GM23338 (cell line): ENCODE data around the gene JARID2. TPM values are rescaled to one million over a fixed set of nuclear protein-coding genes. Genes with fewer than 3 reads are reported as not detected.

Experiments
- ATAC-seq: fragments of 200-7000 bp; cut with Tn5 transposase; 3 replicates; pipeline ENCODE4 v1.9.1; 2020
- DNase-seq: peaks from one replicate; pipeline ENCODE4 v3.0.0-alpha.2; 2015; ENCODE audit warnings: low spot score
- H2AFZ ChIP-seq: fragments of 200-600 bp; sonication (generic); 2 replicates; pipeline ENCODE4 v1.8.0; 2016; ENCODE audit warnings: antibody characterized with exemption, mild to moderate bottlenecking, moderate library complexity
- H3F3A ChIP-seq: fragments of 200-600 bp; sonication (generic); replicated peaks from 2 replicates; pipeline ENCODE4 v1.8.0; 2017; ENCODE audit warnings: antibody characterized with exemption, mixed run types, low read depth
- H3K27ac ChIP-seq: fragments of 200-600 bp; sonication (generic); 2 replicates; pipeline ENCODE4 v1.6.1; 2016; ENCODE audit warnings: low read depth
- H3K27me3 ChIP-seq: fragments of 200-600 bp; sonication (generic); 2 replicates; pipeline ENCODE4 v1.8.0; 2016; ENCODE audit warnings: mild to moderate bottlenecking, mixed run types, moderate library complexity; ENCODE audit not compliant: insufficient read depth
- H3K36me3 ChIP-seq: fragments of 200-600 bp; sonication (generic); 2 replicates; pipeline ENCODE4 v1.8.0; 2016; ENCODE audit warnings: mild to moderate bottlenecking; ENCODE audit not compliant: insufficient read depth
- H3K4me1 ChIP-seq: fragments of 200-600 bp; sonication (generic); 2 replicates; pipeline ENCODE4 v1.8.0; 2016; ENCODE audit warnings: mild to moderate bottlenecking, moderate library complexity; ENCODE audit not compliant: insufficient read depth
- H3K4me2 ChIP-seq: fragments of 200-600 bp; sonication (generic); 2 replicates; pipeline ENCODE4 v1.7.1; 2017; ENCODE audit warnings: mixed run types
- H3K4me3 ChIP-seq: fragments of 200-600 bp; sonication (generic); 2 replicates; pipeline ENCODE4 v1.6.1; 2016; ENCODE audit warnings: mixed run types
- H3K79me2 ChIP-seq: fragments of 200-600 bp; sonication (generic); replicated peaks from 2 replicates; pipeline ENCODE4 v1.8.0; 2017; ENCODE audit warnings: mild to moderate bottlenecking; ENCODE audit not compliant: insufficient read depth
- H3K9me2 ChIP-seq: fragments of 200-600 bp; sonication (generic); 2 replicates; pipeline ENCODE4 v1.8.0; 2017; ENCODE audit not compliant: insufficient read depth
- H4K20me1 ChIP-seq: fragments of 200-600 bp; sonication (generic); replicated peaks from 2 replicates; pipeline ENCODE4 v1.8.0; 2017; ENCODE audit warnings: mild to moderate bottlenecking; ENCODE audit not compliant: insufficient read depth
- H3K27ac Mint-ChIP-seq: 2 replicates; pipeline ENCODE4 v1.8.0; 2020; ENCODE audit warnings: inconsistent platforms, mild to moderate bottlenecking, moderate library complexity, mixed read lengths
- H3K27me3 Mint-ChIP-seq: 3 replicates; pipeline ENCODE4 v1.8.0; 2022; ENCODE audit warnings: low read depth, mild to moderate bottlenecking, moderate library complexity, mixed read lengths, inconsistent platforms; ENCODE audit not compliant: insufficient read depth, poor library complexity
- H3K36me3 Mint-ChIP-seq: 3 replicates; pipeline ENCODE4 v1.8.0; 2021; ENCODE audit warnings: low read depth, mild to moderate bottlenecking, inconsistent platforms, moderate library complexity, mixed read lengths
- H3K4me1 Mint-ChIP-seq: 3 replicates; pipeline ENCODE4 v1.8.0; 2020; ENCODE audit warnings: mild to moderate bottlenecking, inconsistent platforms, mixed read lengths
- H3K4me3 Mint-ChIP-seq: 3 replicates; pipeline ENCODE4 v1.8.0; 2021; ENCODE audit warnings: moderate library complexity, mild to moderate bottlenecking, inconsistent platforms, mixed read lengths
- H3K9me3 Mint-ChIP-seq: 3 replicates; pipeline ENCODE4 v1.8.0; 2020; ENCODE audit warnings: moderate library complexity, mild to moderate bottlenecking, inconsistent platforms, mixed read lengths
- CREB1 ChIP-seq: fragments of 250-450 bp; sonication (Bioruptor Pico); IDR thresholded peaks from 2 replicates; pipeline ENCODE4 v1.5.0; 2020; ENCODE audit warnings: low read depth, mild to moderate bottlenecking, moderate library complexity
- CTCF ChIP-seq, 2 experiments: fragments of 200-600 bp in 1 of 2; sonication (generic) in 1 of 2; conservative IDR thresholded peaks; 2 replicates each; pipeline versions ENCODE4 v1.5.1 to v1.6.1; 2016 to 2017; ENCODE audit warnings: antibody characterized with exemption in 2 of 2, low read depth in 2 of 2, mild to moderate bottlenecking in 2 of 2, moderate library complexity in 1 of 2
- EZH2phosphoT487 ChIP-seq: fragments of 200-600 bp; sonication (generic); IDR thresholded peaks from one replicate; pipeline ENCODE4 v1.8.1; 2018; ENCODE audit warnings: antibody characterized with exemption; ENCODE audit not compliant: unreplicated experiment
- JUNB ChIP-seq: IDR thresholded peaks from one replicate; pipeline ENCODE4 v1.6.1; 2016; ENCODE audit warnings: antibody characterized with exemption; ENCODE audit not compliant: unreplicated experiment
- NANOG ChIP-seq: IDR thresholded peaks from 2 replicates; pipeline ENCODE4 v1.6.1; 2016; ENCODE audit warnings: antibody characterized with exemption, borderline replicate concordance
- POLR2AphosphoS5 ChIP-seq: IDR thresholded peaks from 2 replicates; pipeline ENCODE4 v1.6.1; 2016; ENCODE audit warnings: antibody characterized with exemption, low read depth
- REST ChIP-seq: IDR thresholded peaks from one replicate; pipeline ENCODE4 v1.6.1; 2018; ENCODE audit warnings: antibody characterized with exemption; ENCODE audit not compliant: unreplicated experiment
- STAT1 ChIP-seq: IDR thresholded peaks from one replicate; pipeline ENCODE4 v1.6.1; 2016; ENCODE audit warnings: antibody characterized with exemption; ENCODE audit not compliant: unreplicated experiment
- ZNF114 ChIP-seq: fragments of 250-450 bp; sonication (Bioruptor Pico); IDR thresholded peaks from 2 replicates; pipeline ENCODE4 v1.5.0; 2020; ENCODE audit warnings: mild to moderate bottlenecking, moderate library complexity
- ZNF331 ChIP-seq: fragments of 250-450 bp; sonication (Bioruptor Pico); IDR thresholded peaks from 2 replicates; pipeline ENCODE4 v1.5.0; 2020; ENCODE audit warnings: low read depth, mild to moderate bottlenecking, moderate library complexity
- ZNF462 ChIP-seq: fragments of 250-450 bp; sonication (Bioruptor Pico); IDR thresholded peaks from 2 replicates; pipeline ENCODE4 v1.5.0; 2020; ENCODE audit warnings: mild to moderate bottlenecking, moderate library complexity
- polyA plus RNA-seq: library from polyadenylated mRNA; unstranded; fragments of >200 nt; fragmentation: Nextera tagmentation; extraction: Ambion mirVana; gene quantifications from 2 replicates; pipeline ENCODE4 v1.2.1, GENCODE V29; 2016
- total RNA-seq: library from RNA; depleted of rRNA; stranded (reverse); fragments of >200 nt; shearing (Covaris generic); gene quantifications from 2 replicates; pipeline ENCODE4 v1.2.3, GENCODE V29; 2014

Gene JARID2
- total and polyA plus RNA-seq, 2 experiments from 2014 or later = 92.8 to 196 TPM

- H3F3A ChIP-seq = peaks cover 12% of the 10 kb centered on the region
- peaks cover 32% of the 10 kb centered on the region for H3K27me3 Mint-ChIP-seq
- H3K9me3 Mint-ChIP-seq = no peaks in the 10 kb centered on the region
- peaks cover 84% of the 10 kb centered on the region for H3K4me1 Mint-ChIP-seq
- H3K36me3 ChIP-seq = no peaks in the 10 kb centered on the region; the same call in 1 of the 2 replicates
- peak overlapping the region; percentile 28; the same call in 1 of the 2 replicates for H3K27ac Mint-ChIP-seq
- H3K4me2 ChIP-seq = no peak overlapping the region
- no peak overlapping the region for H2AFZ ChIP-seq
- peaks cover 98% of the 10 kb centered on the region for H3K4me1 ChIP-seq
- H3K27ac ChIP-seq = no peak overlapping the region
- DNase-seq (no peak), ATAC-seq (no peak)
- TF ChIP-seq CREB1 (no peak), POLR2AphosphoS5 (no peak)
- H3K4me3 Mint-ChIP-seq = no peak overlapping the region
- no peaks in the 10 kb centered on the region for H3K9me2 ChIP-seq
- peaks cover 100% of the 10 kb centered on the region for H3K79me2 ChIP-seq
- H3K36me3 Mint-ChIP-seq = peaks cover 8% of the 10 kb centered on the region; the same call in 2 of the 3 replicates
- no peaks in the 10 kb centered on the region for H3K27me3 ChIP-seq
- peaks cover 97% of the 10 kb centered on the region for H4K20me1 ChIP-seq
- H3K4me3 ChIP-seq = no peak overlapping the region
Observed at GRCh38 chr6:15346315-15346714, 100.4 kb downstream of the JARID2 start.

GRCh38 chr6:15348528-15348927, 102.7 kb downstream of the JARID2 start:
- Mint-ChIP-seq H3K9me3 (no peaks in the 10 kb centered on the region), H3K36me3 (peaks cover 8% of the 10 kb centered on the region; the same call in 2 of the 3 replicates), H3K27me3 (peaks cover 23% of the 10 kb centered on the region), H3K27ac (no peak overlapping the region), H3K4me3 (no peak overlapping the region), H3K4me1 (peaks cover 85% of the 10 kb centered on the region)
- peaks cover 97% of the 10 kb centered on the region for H3K4me1 ChIP-seq
- no peak overlapping the region for H2AFZ ChIP-seq
- no peak overlapping the region for H3K4me2 ChIP-seq
- H3F3A ChIP-seq = peaks cover 8% of the 10 kb centered on the region
- ATAC-seq (no peak), DNase-seq (no peak)
- peaks cover 97% of the 10 kb centered on the region for H4K20me1 ChIP-seq
- no peaks in the 10 kb centered on the region for H3K9me2 ChIP-seq
- H3K27me3 ChIP-seq = no peaks in the 10 kb centered on the region
- H3K27ac ChIP-seq = no peak overlapping the region
- no peaks in the 10 kb centered on the region; the same call in 1 of the 2 replicates for H3K36me3 ChIP-seq
- H3K79me2 ChIP-seq = peaks cover 100% of the 10 kb centered on the region
- H3K4me3 ChIP-seq = no peak overlapping the region
- no peak for TF ChIP-seq EZH2phosphoT487
- TF ChIP-seq POLR2AphosphoS5 = no peak
- no peak for TF ChIP-seq STAT1
- TF ChIP-seq CTCF (conservative IDR thresholded peaks at IDR 0.05; ENCODE audit: low read depth in 2 of 2) = no peak
- no peak for TF ChIP-seq ZNF462 (CRISPR knock-in tag)
- TF ChIP-seq CREB1 = no peak
- no peak for TF ChIP-seq JUNB
- no peak for TF ChIP-seq NANOG
- no peak for TF ChIP-seq REST
- TF ChIP-seq ZNF114 (CRISPR knock-in tag) = no peak
- TF ChIP-seq ZNF331 (CRISPR knock-in tag) = no peak
